Bronchial smooth muscle cell (primary cell): ENCODE measurements around the gene STT3A. TPM values are rescaled to one million over a fixed set of nuclear protein-coding genes. Genes with fewer than 3 reads are reported as not detected.

ENCODE experiments used
- total RNA-seq: library from RNA; depleted of rRNA; stranded (reverse); fragments of >200 nt; gene quantifications from 2 replicates; pipeline ENCODE4 v1.2.1, GENCODE V29; 2014

Gene STT3A
- total RNA-seq: 161 and 368 TPM in 2 replicates

GRCh38 chr11:125592305-125593113, at the start of gene STT3A:
TSS of gene STT3A (plus strand) at chr11:125592852. CDS start at chr11:125595916, 3,064 bp downstream.

GRCh38 chr11:125568970-125569914, 23.4 kb upstream of the STT3A start, which contains the start of gene EI24:
TSS of gene EI24 (plus strand) at chr11:125569477. CDS start at chr11:125572528, 3,051 bp downstream.

GRCh38 chr11:125624756-125625213, 32.1 kb downstream of the STT3A start, which contains the start of gene CHEK1:
TSS of gene CHEK1 (plus strand) at chr11:125625163. CDS start at chr11:125626769, 1,606 bp downstream.

Other genes with a start within 250 kb of the STT3A start
- 70.9 and 103 TPM in 2 replicates for gene FEZ1, start 96.6 kb upstream of the STT3A start, total RNA-seq
- 71.8 and 84.2 TPM in 2 replicates for gene EI24, start 23.4 kb upstream of the STT3A start, total RNA-seq
- 16.2 and 32.0 TPM in 2 replicates for gene CHEK1, start 32.3 kb downstream of the STT3A start, total RNA-seq
- not detected in 2 replicates for gene ACRV1, start 88.0 kb downstream of the STT3A start, total RNA-seq
- gene PATE1, start 153.4 kb downstream of the STT3A start, total RNA-seq: not detected in 2 replicates
- gene PATE2, start 186.0 kb downstream of the STT3A start, total RNA-seq: not detected in 2 replicates
- not detected in 2 replicates for gene PATE3, start 195.3 kb downstream of the STT3A start, total RNA-seq
- gene PATE4, start 240.5 kb downstream of the STT3A start, total RNA-seq: not detected in 2 replicates